Fibroblast of lung (primary cell): ENCODE measurements around the gene NANOGP8. TPM values are rescaled to one million over a fixed set of nuclear protein-coding genes. Genes with fewer than 3 reads are reported as not detected.

Experiments
- DNase-seq, 2 donors: peaks; one replicate each; pipeline versions ENCODE4 v3.0.0 to v3.0.0-alpha.2; 2010; ENCODE audit warnings: low read depth in 2 of 2
- H2AFZ ChIP-seq: 2 replicates; pipeline ENCODE4 v1.5.1; 2012; ENCODE audit warnings: low read length, control low read depth, inconsistent platforms
- H3K27ac ChIP-seq: 2 replicates; pipeline ENCODE4 v1.5.1; 2011; ENCODE audit warnings: low read length, control low read depth; ENCODE audit not compliant: insufficient read depth
- H3K27me3 ChIP-seq: 2 replicates; pipeline ENCODE4 v1.5.1; 2011; ENCODE audit warnings: mild to moderate bottlenecking, low read length; ENCODE audit not compliant: control insufficient read depth, insufficient read depth
- H3K36me3 ChIP-seq: 2 replicates; pipeline ENCODE4 v1.5.1; 2011; ENCODE audit warnings: low read length; ENCODE audit not compliant: control insufficient read depth, insufficient read depth
- H3K4me1 ChIP-seq: 2 replicates; pipeline ENCODE4 v1.5.1; 2011; ENCODE audit warnings: low read length; ENCODE audit not compliant: control insufficient read depth, insufficient read depth; ENCODE audit errors: extremely low read depth
- H3K4me2 ChIP-seq: 2 replicates; pipeline ENCODE4 v1.5.1; 2011; ENCODE audit warnings: low read length, control low read depth; ENCODE audit not compliant: insufficient read depth; ENCODE audit errors: extremely low read depth
- H3K4me3 ChIP-seq, 4 experiments: fragments of 200-600 bp in 1 of 4; sonication (generic) in 1 of 4; replicated peaks in 1 of 4; 2 replicates each; pipeline ENCODE4 v1.5.1; 2011 to 2016; ENCODE audit warnings: low read length in 4 of 4, low read depth in 3 of 4, mild to moderate bottlenecking in 3 of 4, control low read depth in 2 of 4, inconsistent platforms in 1 of 4, mixed read lengths in 1 of 4; ENCODE audit not compliant: insufficient read depth in 1 of 4; ENCODE audit errors: control extremely low read depth in 1 of 4
- H3K79me2 ChIP-seq: 2 replicates; pipeline ENCODE4 v1.5.1; 2012; ENCODE audit warnings: mild to moderate bottlenecking, low read length, inconsistent platforms; ENCODE audit not compliant: control insufficient read depth, insufficient read depth
- H3K9ac ChIP-seq: 2 replicates; pipeline ENCODE4 v1.5.1; 2011; ENCODE audit warnings: mild to moderate bottlenecking, low read length, control low read depth; ENCODE audit not compliant: insufficient read depth
- H3K9me3 ChIP-seq: 2 replicates; pipeline ENCODE4 v1.5.1; 2012; ENCODE audit warnings: low read depth, low read length; ENCODE audit not compliant: control insufficient read depth, insufficient read depth
- H4K20me1 ChIP-seq: 2 replicates; pipeline ENCODE4 v1.5.1; 2011; ENCODE audit warnings: low read length; ENCODE audit not compliant: control insufficient read depth, insufficient read depth; ENCODE audit errors: extremely low read depth
- CTCF ChIP-seq, 2 donors: IDR thresholded peaks in 1 of 2; conservative IDR thresholded peaks in 1 of 2; 1 replicate in 1 of 2; 2 replicates in 1 of 2; pipeline ENCODE4 v1.5.1; 2011 to 2012; ENCODE audit warnings: low read length in 2 of 2, control low read depth in 1 of 2, inconsistent platforms in 1 of 2, low read depth in 1 of 2, mild to moderate bottlenecking in 1 of 2
- EZH2 ChIP-seq: IDR thresholded peaks from 2 replicates; pipeline ENCODE4 v1.5.1; 2012; ENCODE audit warnings: low read length, control low read depth, mild to moderate bottlenecking; ENCODE audit errors: missing control alignments
- polyA plus RNA-seq, 2 donors: library from polyadenylated mRNA; depleted of rRNA in 1 of 2; stranded (reverse) in 1 of 2; unstranded in 1 of 2; fragments of >200 nt; gene quantifications; 2 replicates each; pipeline ENCODE4 v1.2.1, GENCODE V29; 2011 to 2012; ENCODE audit warnings: missing spikeins in 1 of 2
- total RNA-seq: library from RNA; depleted of rRNA; stranded (reverse); fragments of >200 nt; gene quantifications from 2 replicates; pipeline ENCODE4 v1.2.1, GENCODE V29; 2014

Gene NANOGP8
- total and polyA plus RNA-seq, 2 donors (not counting 1 experiment from before 2014, with no cell fraction given) = not detected

GRCh38 chr15:35047528-35047927 is 37.6 kb downstream of the NANOGP8 start:
- no peaks in the 10 kb centered on the region for H4K20me1 ChIP-seq
- TF ChIP-seq EZH2 (no peak), CTCF (conservative IDR thresholded peaks at IDR 0.05 in 1 of 2, IDR thresholded peaks at IDR 0.05 in 1 of 2; ENCODE audit: low read depth in 1 of 2, low read length in 2 of 2) (no peak)
- H2AFZ ChIP-seq = no peak overlapping the region
- DNase-seq = no peak
- H3K4me1 ChIP-seq = no peaks in the 10 kb centered on the region
- H3K27me3 ChIP-seq = no peaks in the 10 kb centered on the region
- H3K4me2 ChIP-seq = no peak overlapping the region
- H3K27ac ChIP-seq = no peak overlapping the region
- no peak overlapping the region for H3K9ac ChIP-seq
- H3K9me3 ChIP-seq = no peaks in the 10 kb centered on the region
- H3K36me3 ChIP-seq = no peaks in the 10 kb centered on the region
- H3K4me3 ChIP-seq = no peak overlapping the region
- no peaks in the 10 kb centered on the region for H3K79me2 ChIP-seq

GRCh38 chr15:35043373-35044095 is 41.6 kb downstream of the NANOGP8 start:
- Histone ChIP-seq H3K4me1 (no peaks in the 10 kb centered on the region), H3K27ac (no peak overlapping the region), H3K27me3 (no peaks in the 10 kb centered on the region), H3K4me2 (no peak overlapping the region), H3K4me3 (no peak overlapping the region), H3K36me3 (no peaks in the 10 kb centered on the region), H3K79me2 (no peaks in the 10 kb centered on the region), H3K9ac (no peak overlapping the region), H4K20me1 (no peaks in the 10 kb centered on the region), H3K9me3 (no peaks in the 10 kb centered on the region), H2AFZ (no peak overlapping the region)
- no peak for TF ChIP-seq CTCF (conservative IDR thresholded peaks at IDR 0.05 in 1 of 2, IDR thresholded peaks at IDR 0.05 in 1 of 2; ENCODE audit: low read depth in 1 of 2, low read length in 2 of 2)
- TF ChIP-seq EZH2 = no peak
- DNase-seq = no peak

GRCh38 chr15:35040339-35041255 is 44.5 kb downstream of the NANOGP8 start:
- H3K4me1 ChIP-seq = no peaks in the 10 kb centered on the region
- H3K36me3 ChIP-seq = no peaks in the 10 kb centered on the region
- H3K79me2 ChIP-seq = no peaks in the 10 kb centered on the region
- no peak overlapping the region for H3K4me2 ChIP-seq
- H3K27me3 ChIP-seq = no peaks in the 10 kb centered on the region
- no peak overlapping the region for H2AFZ ChIP-seq
- H3K9ac ChIP-seq = no peak overlapping the region
- no peak overlapping the region for H3K27ac ChIP-seq
- no peak for DNase-seq
- no peak overlapping the region for H3K4me3 ChIP-seq
- H4K20me1 ChIP-seq = no peaks in the 10 kb centered on the region
- no peaks in the 10 kb centered on the region for H3K9me3 ChIP-seq
- TF ChIP-seq CTCF (conservative IDR thresholded peaks at IDR 0.05 in 1 of 2, IDR thresholded peaks at IDR 0.05 in 1 of 2; ENCODE audit: low read depth in 1 of 2, low read length in 2 of 2) (no peak), EZH2 (no peak)
